ENCODE results near the gene FOSL2.

Gene FOSL2

GRCh38 chr2:28375742-28376631 is 16.7 kb upstream of the FOSL2 start:
- no peak for DNase-seq

GRCh38 chr2:28377195-28377816 is 15.4 kb upstream of the FOSL2 start:
- no peak for DNase-seq

DNA sequence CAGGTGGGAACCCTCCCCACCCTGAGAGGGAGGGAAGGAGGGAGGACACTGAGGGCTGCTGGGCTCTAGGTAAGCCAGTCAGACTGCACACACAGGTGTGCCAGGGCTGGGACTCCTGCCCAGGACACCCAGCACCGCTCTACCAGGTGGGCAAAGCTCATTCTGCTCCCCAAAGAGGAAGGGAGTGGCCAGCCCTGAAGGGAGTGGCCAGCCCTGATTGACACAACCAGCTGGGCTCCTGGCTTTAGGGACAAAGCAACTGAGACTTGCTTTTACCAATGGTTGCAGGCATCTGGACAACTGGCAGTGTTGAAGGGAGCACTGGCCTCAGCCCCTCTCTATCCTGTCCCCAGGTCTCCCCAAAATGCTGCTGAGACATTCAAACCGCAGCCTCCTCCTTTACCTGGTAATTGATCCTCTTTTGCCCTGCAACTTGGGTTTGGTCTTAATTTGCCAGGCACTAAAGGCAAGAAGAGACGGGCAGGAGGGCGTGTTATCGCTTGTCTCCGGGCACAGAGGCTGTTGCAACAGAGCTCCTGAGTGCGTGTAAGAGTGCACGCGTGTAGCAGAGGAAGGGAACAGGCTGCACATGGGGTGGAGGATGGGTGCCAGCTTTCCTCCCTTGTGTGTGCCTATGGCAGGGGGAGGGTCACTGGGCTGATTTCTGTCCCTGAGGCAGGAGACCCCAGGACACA is 14.5 kb upstream of the FOSL2 start:
- no peak for DNase-seq

- DNase-seq, result no peak
Observed at GRCh38 chr2:28378679-28379584, 13.7 kb upstream of the FOSL2 start.

DNA sequence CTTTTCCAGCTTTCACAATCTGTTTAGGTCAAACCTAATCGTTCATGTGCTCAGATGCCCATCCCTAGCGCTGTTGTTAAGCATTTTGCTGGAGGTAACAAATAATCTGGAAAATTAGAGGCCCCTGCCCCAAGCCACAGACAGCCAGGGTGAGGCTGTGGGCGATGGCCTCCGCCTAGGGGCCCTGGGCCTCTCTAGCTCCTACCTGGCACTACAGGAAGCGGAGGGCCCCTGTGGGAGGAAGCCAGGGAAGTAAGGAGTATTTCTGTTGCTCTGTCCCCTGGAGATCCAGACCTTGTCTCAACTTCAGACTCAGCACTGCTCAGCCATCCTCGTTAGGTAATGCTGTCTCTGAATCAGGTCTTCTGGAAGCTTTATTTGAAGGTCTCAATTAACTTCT is 12.4 kb upstream of the FOSL2 start:
- no peak for DNase-seq

GRCh38 chr2:28381225-28382180 is 11.2 kb upstream of the FOSL2 start:
- DNase-seq, result no peak

- DNase-seq, result no peak
Observed at GRCh38 chr2:28382755-28383154, 9.9 kb upstream of the FOSL2 start.

- DNase-seq, result no peak
Observed at GRCh38 chr2:28387082-28387960, 5.3 kb upstream of the FOSL2 start.

GRCh38 chr2:28389399-28390240 is 3.0 kb upstream of the FOSL2 start:
- no peak for DNase-seq

DNA sequence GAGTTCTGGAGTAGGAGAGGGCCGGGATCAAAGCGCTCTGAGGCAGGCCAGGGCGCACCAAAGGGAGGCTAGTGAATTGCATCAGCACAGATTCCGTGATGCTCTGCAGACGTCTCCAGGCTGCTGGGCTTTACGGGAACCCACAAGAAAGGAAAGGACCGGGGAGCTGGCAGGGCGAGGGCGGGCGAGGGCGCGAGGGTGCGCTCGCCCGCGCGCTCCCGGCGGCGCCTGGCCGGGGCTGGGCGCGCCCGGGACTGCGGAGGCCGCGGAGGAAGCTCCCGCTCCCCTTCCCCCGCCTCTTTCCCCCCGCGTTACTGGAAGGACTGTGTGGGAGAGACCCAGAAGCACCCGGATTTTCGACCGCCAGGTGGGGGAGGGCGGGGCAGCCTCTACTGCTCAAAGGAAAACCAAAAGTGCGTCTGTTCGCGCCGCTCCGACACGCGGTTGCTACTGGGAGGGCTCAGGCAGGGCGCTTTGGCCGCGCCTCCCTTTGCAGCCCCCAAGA is 2.4 kb upstream of the FOSL2 start:
- DNase-seq, result no peak

GRCh38 chr2:28390746-28391563 is 1.7 kb upstream of the FOSL2 start:
- DNase-seq, result no peak

- no peak for DNase-seq
Observed at GRCh38 chr2:28391564-28392296, 928 bp upstream of the FOSL2 start.

- DNase-seq, result no peak
Observed at GRCh38 chr2:28393114-28393836, 617 bp downstream of the FOSL2 start.

- no peak for DNase-seq
Observed at GRCh38 chr2:28394331-28394877, 1.7 kb downstream of the FOSL2 start.

GRCh38 chr2:28394997-28395333 is 2.3 kb downstream of the FOSL2 start:
- no peak for DNase-seq

- no peak for DNase-seq
Observed at GRCh38 chr2:28395334-28396061, 2.8 kb downstream of the FOSL2 start.

Data from NCI-H187 (cell line).